ENCODE results near the gene MCCC1.

MCCC1 gene

DNA sequence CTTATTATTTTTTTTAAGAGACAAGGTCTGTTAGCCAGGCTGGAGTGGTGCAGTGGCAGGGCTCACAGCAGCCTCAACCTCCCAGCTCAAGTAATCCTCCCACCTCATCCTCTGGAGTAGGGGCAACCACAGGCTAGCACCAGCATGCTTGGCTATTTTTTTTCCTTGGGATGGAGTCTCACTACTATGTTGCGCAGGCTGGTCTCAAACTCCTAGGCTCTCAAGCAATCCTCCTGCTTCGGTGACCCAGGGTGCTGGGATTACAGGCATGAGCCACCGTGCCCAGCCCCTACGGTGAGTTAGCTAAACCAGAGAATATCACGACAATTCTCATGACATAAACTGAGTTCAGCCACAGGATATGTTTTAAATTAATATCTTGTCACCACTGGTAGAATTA, 120.9 kb downstream of the MCCC1 start:
- no peak overlapping the region for H3K27ac Mint-ChIP-seq
- H3K4me1 Mint-ChIP-seq (ENCODE audit: low read depth), result peaks cover 35% of the 10 kb centered on the region
- intact Hi-C loops (cut with micrococcal nuclease), result no loop called here
- H3K4me3 Mint-ChIP-seq, result no peak overlapping the region
- H3K27me3 Mint-ChIP-seq, result no peaks in the 10 kb centered on the region
- no peaks in the 10 kb centered on the region for H3K36me3 Mint-ChIP-seq (ENCODE audit: low read depth)
- no peaks in the 10 kb centered on the region for H3K9me3 Mint-ChIP-seq

DNA sequence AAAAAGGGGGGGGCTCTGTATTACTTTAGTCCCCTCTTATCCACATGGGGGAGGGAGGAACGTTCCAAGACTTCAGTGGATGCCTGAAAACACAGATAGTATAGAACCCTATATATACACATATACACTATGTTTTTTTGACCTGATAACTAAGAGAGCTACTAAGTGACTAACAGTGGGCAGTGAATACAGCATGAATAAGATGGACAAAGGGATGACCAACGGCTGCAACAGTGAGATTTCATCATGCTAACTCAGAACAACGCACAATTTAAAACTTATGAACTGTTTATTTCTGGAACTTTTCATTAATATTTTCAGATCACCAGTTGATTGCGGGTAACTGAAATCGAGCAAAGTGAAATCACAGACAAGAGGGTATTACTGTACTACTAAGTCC, 126.2 kb downstream of the MCCC1 start:
- intact Hi-C loops (cut with micrococcal nuclease), result no loop called here
- Mint-ChIP-seq H3K36me3 (ENCODE audit: low read depth) (no peaks in the 10 kb centered on the region), H3K27ac (no peak overlapping the region), H3K9me3 (no peaks in the 10 kb centered on the region), H3K4me3 (no peak overlapping the region), H3K4me1 (ENCODE audit: low read depth) (peaks cover 39% of the 10 kb centered on the region), H3K27me3 (no peaks in the 10 kb centered on the region)

DNA sequence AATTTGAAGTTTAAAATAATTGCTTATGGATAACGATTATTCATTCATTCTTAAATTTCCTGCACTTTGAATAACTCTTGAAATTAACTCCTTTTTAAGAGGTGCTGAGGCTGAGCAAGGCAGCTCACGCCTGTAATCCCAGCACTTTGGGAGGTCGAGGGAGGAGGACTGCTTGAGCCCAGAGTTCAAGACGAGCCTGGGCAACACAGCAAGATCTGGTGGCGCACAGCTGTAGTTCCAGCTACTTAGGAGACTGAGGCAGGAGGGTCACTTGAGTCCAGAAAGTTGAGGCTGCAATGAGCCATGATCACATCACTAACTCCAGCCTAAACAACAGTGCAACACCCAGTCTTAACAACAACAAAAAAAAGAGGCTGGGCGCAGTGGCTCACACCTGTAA, 126.9 kb downstream of the MCCC1 start:
- no peak overlapping the region for H3K4me3 Mint-ChIP-seq
- no peaks in the 10 kb centered on the region for H3K9me3 Mint-ChIP-seq
- no peaks in the 10 kb centered on the region for H3K36me3 Mint-ChIP-seq (ENCODE audit: low read depth)
- no peaks in the 10 kb centered on the region for H3K27me3 Mint-ChIP-seq
- peak overlapping the region; percentile 35 for H3K27ac Mint-ChIP-seq
- H3K4me1 Mint-ChIP-seq (ENCODE audit: low read depth), result peaks cover 42% of the 10 kb centered on the region
- intact Hi-C loops (cut with micrococcal nuclease), result no loop called here

DNA sequence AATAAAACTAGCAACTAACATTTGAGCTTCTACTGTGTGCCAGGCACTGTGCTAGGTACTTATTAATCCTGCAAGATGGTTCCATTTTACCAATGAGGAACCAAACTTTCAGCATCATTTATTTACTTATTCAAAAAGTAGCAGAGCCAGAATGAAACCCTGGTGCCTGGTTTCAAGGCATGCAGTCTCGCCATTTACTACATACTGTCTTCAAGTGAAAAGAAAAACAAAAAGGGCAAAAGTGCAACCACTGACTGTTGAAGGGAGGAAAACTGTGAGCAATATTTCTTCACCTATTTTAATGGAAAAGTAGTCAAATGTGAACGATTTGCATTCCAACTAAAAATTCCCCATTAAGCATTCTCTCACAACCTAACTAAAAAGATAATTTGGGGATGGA, 127.7 kb downstream of the MCCC1 start:
- no peaks in the 10 kb centered on the region for H3K27me3 Mint-ChIP-seq
- H3K9me3 Mint-ChIP-seq, result no peaks in the 10 kb centered on the region
- intact Hi-C loops (cut with micrococcal nuclease), result no loop called here
- no peaks in the 10 kb centered on the region for H3K36me3 Mint-ChIP-seq (ENCODE audit: low read depth)
- no peak overlapping the region for H3K27ac Mint-ChIP-seq
- peaks cover 42% of the 10 kb centered on the region for H3K4me1 Mint-ChIP-seq (ENCODE audit: low read depth)
- no peak overlapping the region for H3K4me3 Mint-ChIP-seq

DNA sequence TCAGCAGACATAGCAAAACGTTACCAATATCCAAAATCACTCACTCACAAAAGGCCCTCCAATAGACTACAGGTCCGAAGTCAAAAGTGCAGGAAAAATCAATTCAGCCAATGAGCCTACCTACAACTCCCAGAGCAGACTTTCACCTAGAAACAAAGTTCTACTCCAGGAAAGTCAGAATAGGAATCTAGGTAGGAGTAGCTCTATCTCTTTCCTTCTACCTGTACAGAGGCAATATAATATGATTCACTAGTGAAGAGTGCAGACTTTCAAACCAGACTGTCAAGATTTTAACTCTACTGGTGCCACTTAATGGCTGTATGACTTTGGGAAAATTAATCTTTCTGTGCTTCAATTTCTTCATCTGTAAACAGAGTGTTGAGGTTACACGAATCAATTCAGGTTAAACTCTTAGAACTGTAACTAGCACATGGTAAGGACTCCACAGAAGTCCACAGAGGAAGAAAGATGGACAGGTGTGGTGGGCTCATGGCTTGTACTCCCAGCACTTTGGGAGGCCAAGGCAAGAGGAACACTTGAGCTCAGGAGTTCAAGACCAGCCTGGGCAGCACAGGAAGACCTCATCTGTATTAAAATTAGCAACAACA, 128.4 kb downstream of the MCCC1 start:
- intact Hi-C loops (cut with micrococcal nuclease), result no loop called here
- no peak overlapping the region for H3K27ac Mint-ChIP-seq
- peaks cover 6% of the 10 kb centered on the region for H3K36me3 Mint-ChIP-seq (ENCODE audit: low read depth)
- H3K9me3 Mint-ChIP-seq, result no peaks in the 10 kb centered on the region
- H3K4me3 Mint-ChIP-seq, result no peak overlapping the region
- H3K4me1 Mint-ChIP-seq (ENCODE audit: low read depth), result peaks cover 41% of the 10 kb centered on the region
- H3K27me3 Mint-ChIP-seq, result no peaks in the 10 kb centered on the region

DNA sequence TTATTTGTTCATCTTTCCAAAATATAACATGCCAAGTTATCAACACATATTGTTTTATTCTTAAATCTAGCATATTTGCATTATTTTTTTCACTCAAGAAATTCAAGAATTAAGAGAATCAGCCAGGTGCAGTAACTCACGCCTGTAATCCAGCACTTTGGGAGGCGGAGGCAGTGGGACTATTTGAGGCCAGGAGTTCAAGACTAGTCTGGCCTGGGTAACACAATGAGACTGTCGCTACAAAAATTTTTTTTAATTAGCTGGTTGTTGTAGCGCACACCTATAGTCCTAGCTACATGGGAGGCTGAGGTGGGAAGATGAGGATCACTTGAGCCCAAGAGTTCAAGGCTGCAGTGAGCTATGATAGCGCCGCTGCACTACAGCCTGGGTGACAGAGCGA, 129.4 kb downstream of the MCCC1 start:
- H3K27me3 Mint-ChIP-seq, result no peaks in the 10 kb centered on the region
- no peak overlapping the region for H3K4me3 Mint-ChIP-seq
- H3K9me3 Mint-ChIP-seq, result no peaks in the 10 kb centered on the region
- peak overlapping the region; percentile 63 for H3K27ac Mint-ChIP-seq
- H3K4me1 Mint-ChIP-seq (ENCODE audit: low read depth), result peaks cover 41% of the 10 kb centered on the region
- peaks cover 9% of the 10 kb centered on the region for H3K36me3 Mint-ChIP-seq (ENCODE audit: low read depth)
- intact Hi-C loops (cut with micrococcal nuclease), result no loop called here

DNA sequence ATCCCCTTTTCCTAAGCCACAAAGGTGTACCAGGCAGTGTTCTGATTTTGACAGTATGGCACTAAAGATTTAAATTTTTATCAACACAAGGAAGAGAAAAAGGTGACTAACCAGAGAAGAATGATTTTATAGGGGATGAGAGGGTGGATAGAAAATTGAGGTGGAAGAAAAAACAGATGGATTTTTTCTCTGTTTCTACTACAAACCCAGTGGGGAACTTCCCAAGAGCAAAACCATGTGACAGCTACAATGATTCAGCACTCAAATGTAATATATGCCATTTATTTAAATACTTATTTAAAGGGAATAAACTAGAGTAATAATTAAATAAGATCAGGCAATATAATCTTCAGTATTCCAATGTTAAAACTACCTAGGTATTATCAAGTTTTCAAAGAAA, 130.0 kb downstream of the MCCC1 start:
- Mint-ChIP-seq H3K36me3 (ENCODE audit: low read depth) (peaks cover 9% of the 10 kb centered on the region), H3K27me3 (no peaks in the 10 kb centered on the region), H3K4me1 (ENCODE audit: low read depth) (peaks cover 41% of the 10 kb centered on the region), H3K27ac (peak overlapping the region; percentile 63), H3K4me3 (no peak overlapping the region), H3K9me3 (no peaks in the 10 kb centered on the region)
- intact Hi-C loops (cut with micrococcal nuclease), result no loop called here

DNA sequence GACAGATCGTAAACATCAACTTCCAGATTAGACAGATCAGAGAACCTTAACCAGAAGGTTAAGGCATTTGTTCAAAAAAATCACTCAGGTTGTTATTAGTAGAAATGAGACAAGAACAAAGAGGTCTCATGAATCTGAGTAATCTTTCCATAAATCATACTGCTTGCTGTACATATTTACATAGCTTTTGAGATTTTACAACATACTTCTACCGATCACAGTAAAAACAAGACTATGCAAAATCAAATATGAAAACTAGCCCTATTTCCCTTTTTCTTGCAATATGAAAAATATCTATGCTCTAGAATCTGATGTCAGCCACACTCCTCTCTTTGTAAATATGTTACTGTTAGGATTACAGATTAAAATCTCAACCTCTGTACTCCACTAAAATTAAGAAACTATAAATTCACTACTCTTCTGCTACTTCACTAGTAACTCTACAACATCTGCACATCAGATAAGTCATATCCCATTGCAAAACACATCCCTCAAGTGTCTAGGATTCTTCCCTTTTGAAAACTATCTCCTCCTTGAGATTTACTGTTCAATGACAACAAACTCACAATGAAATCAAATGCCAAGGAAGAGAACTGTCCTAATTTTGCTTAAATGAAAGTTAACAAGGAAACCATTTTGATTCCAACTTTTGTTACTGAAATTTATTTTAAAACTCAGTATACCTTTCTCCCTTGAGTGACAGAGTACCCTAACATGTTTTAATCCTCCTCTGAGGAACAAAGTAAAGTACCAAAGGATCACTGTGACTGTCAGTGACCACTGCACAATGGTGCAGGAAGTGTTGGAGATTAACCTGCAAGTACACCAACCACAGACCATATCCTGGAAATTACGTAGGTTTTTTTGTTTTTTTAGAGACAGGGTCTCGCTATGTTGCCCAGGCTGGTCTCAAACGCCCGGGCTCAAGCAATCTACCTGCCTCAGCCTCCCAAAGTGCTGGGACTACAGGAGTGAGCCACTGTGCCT, 131.8 kb downstream of the MCCC1 start:
- peak overlapping the region; percentile 70 for H3K27ac Mint-ChIP-seq
- no peak overlapping the region for H3K4me3 Mint-ChIP-seq
- intact Hi-C loops (cut with micrococcal nuclease), result no loop called here
- H3K27me3 Mint-ChIP-seq, result no peaks in the 10 kb centered on the region
- peaks cover 41% of the 10 kb centered on the region for H3K4me1 Mint-ChIP-seq (ENCODE audit: low read depth)
- peaks cover 18% of the 10 kb centered on the region for H3K36me3 Mint-ChIP-seq (ENCODE audit: low read depth)
- no peaks in the 10 kb centered on the region for H3K9me3 Mint-ChIP-seq

DNA sequence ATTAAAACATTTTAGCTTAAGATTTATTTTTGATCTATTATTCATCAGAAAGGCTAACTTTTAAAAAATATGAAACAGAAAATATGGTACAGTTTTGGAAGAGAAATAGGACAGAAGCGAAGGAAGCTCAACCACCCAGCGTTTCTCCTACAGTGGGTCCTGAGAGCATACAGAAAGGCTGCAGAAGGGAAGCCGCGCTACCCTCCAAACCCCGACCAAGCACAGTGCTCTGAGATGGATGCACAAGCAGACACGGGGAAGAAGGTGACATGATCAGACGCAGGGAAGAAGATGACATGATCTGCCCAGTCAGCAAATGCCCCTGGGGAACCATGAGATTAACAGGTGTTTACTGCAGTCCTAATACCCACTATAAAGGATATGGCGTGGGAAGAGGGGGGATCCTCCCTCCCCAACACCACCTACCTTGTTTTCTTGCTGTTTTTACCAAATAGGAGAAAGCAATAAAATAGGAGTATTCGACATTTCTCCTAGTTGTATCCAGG, 133.4 kb downstream of the MCCC1 start:
- Mint-ChIP-seq H3K27ac (peak overlapping the region; percentile 14), H3K9me3 (no peaks in the 10 kb centered on the region), H3K4me1 (ENCODE audit: low read depth) (peaks cover 37% of the 10 kb centered on the region), H3K27me3 (no peaks in the 10 kb centered on the region), H3K4me3 (no peak overlapping the region), H3K36me3 (ENCODE audit: low read depth) (peaks cover 25% of the 10 kb centered on the region)
- intact Hi-C loops (cut with micrococcal nuclease), result no loop called here

All from dendritic cell treated with granulocyte-macrophage colony-stimulating factor and Interleukin-4, amounts not matched to agents 40 ng/mL and 50 ng/mL, for 4 days (primary cell).